SK-N-SH (cell line): ENCODE measurements around the gene FGD6. TPM values are rescaled to one million over a fixed set of nuclear protein-coding genes. Genes with fewer than 3 reads are reported as not detected.

Experiments used
- CTCF ChIA-PET: fragments of 300-600, 350-600 bp; formaldehyde crosslinking; extraction: SDS; loops from one replicate; lab custom pipeline; 2021; lab: Yijun Ruan, JAX
- POLR2A ChIA-PET: fragments of 350-600 bp; sonication (Branson Sonifier 250); formaldehyde crosslinking; extraction: SDS; loops from one replicate; lab custom pipeline; 2020; ENCODE audit warnings: antibody characterized with exemption, inconsistent platforms; lab: Yijun Ruan, JAX
- DNase-seq: peaks from one replicate; pipeline ENCODE4 v3.0.0; 2012
- H2AFZ ChIP-seq: fragments of 200-600 bp; sonication (generic); 2 replicates; pipeline ENCODE4 v1.8.1; 2016; ENCODE audit warnings: antibody characterized with exemption, mild to moderate bottlenecking, low read depth
- H3F3A ChIP-seq: fragments of 200-600 bp; sonication (generic); replicated peaks from 2 replicates; pipeline ENCODE3; 2016; ENCODE audit warnings: antibody characterized with exemption, mild to moderate bottlenecking; ENCODE audit not compliant: insufficient read depth
- H3K27ac ChIP-seq, 2 experiments: fragments of 200-500 bp in 1 of 2; fragments of 200-600 bp in 1 of 2; sonication (Bioruptor generic) in 1 of 2; sonication (generic), shearing (Covaris generic) in 1 of 2; 2 replicates each; pipeline versions ENCODE4 v1.5.1 to v1.6.1; 2014 to 2016; ENCODE audit warnings: low read depth in 2 of 2, inconsistent platforms in 1 of 2, low read length in 1 of 2, mild to moderate bottlenecking in 1 of 2, mixed read lengths in 1 of 2
- H3K27me3 ChIP-seq: fragments of 200-600 bp; sonication (generic), shearing (Covaris generic); 2 replicates; pipeline ENCODE4 v1.6.1; 2016; ENCODE audit warnings: mixed run types; ENCODE audit not compliant: insufficient read depth
- H3K36me3 ChIP-seq, 2 experiments: fragments of 200-500 bp in 1 of 2; fragments of 200-600 bp in 1 of 2; sonication (Bioruptor generic) in 1 of 2; sonication (generic) in 1 of 2; replicated peaks in 1 of 2; 2 replicates each; pipeline versions ENCODE3 to v1.5.1; 2014 to 2016; ENCODE audit warnings: low read length in 1 of 2, mild to moderate bottlenecking in 1 of 2; ENCODE audit not compliant: insufficient read depth in 2 of 2, control insufficient read depth in 1 of 2
- H3K4me1 ChIP-seq, 2 experiments: fragments of 200-500 bp in 1 of 2; fragments of 200-600 bp in 1 of 2; sonication (Bioruptor generic) in 1 of 2; sonication (generic), shearing (Covaris generic) in 1 of 2; 2 replicates each; pipeline versions ENCODE4 v1.5.1 to v1.6.1; 2014 to 2016; ENCODE audit warnings: low read depth in 1 of 2, low read length in 1 of 2, mixed run types in 1 of 2; ENCODE audit not compliant: insufficient read depth in 2 of 2, control insufficient read depth in 1 of 2
- H3K4me2 ChIP-seq: fragments of 200-600 bp; sonication (generic), shearing (Covaris generic); 2 replicates; pipeline ENCODE4 v1.6.1; 2017; ENCODE audit warnings: mixed run types
- H3K4me3 ChIP-seq, 2 experiments: fragments of 200-500 bp in 1 of 2; fragments of 200-600 bp in 1 of 2; sonication (Bioruptor generic) in 1 of 2; sonication (generic), shearing (Covaris generic) in 1 of 2; 2 replicates each; pipeline versions ENCODE4 v1.5.1 to v1.8.1; 2014 to 2016; ENCODE audit warnings: low read depth in 2 of 2, inconsistent platforms in 1 of 2, low read length in 1 of 2, mild to moderate bottlenecking in 1 of 2, mixed read lengths in 1 of 2, moderate library complexity in 1 of 2
- H3K79me2 ChIP-seq: fragments of 200-600 bp; sonication (generic); 2 replicates; pipeline ENCODE4 v1.8.1; 2017; ENCODE audit warnings: mild to moderate bottlenecking; ENCODE audit not compliant: insufficient read depth
- H3K9ac ChIP-seq: fragments of 200-600 bp; sonication (generic); 2 replicates; pipeline ENCODE4 v1.6.1; 2017; ENCODE audit warnings: mixed run types
- H3K9me2 ChIP-seq: fragments of 200-600 bp; sonication (generic); 2 replicates; pipeline ENCODE4 v1.6.1; 2017; ENCODE audit warnings: mixed run types
- H3K9me3 ChIP-seq: fragments of 200-600 bp; sonication (generic); 2 replicates; pipeline ENCODE4 v1.6.1; 2017; ENCODE audit warnings: mixed run types, mild to moderate bottlenecking, moderate library complexity
- H4K20me1 ChIP-seq: fragments of 200-600 bp; sonication (generic); 2 replicates; pipeline ENCODE4 v1.6.1; 2017; ENCODE audit warnings: mild to moderate bottlenecking, mixed run types; ENCODE audit not compliant: insufficient read depth
- EZH2phosphoT487 ChIP-seq: fragments of 200-600 bp; sonication (generic); IDR thresholded peaks from 2 replicates; pipeline ENCODE4 v1.6.1; 2017; ENCODE audit warnings: low read depth, mixed run types, mild to moderate bottlenecking, antibody characterized with exemption, moderate library complexity, borderline replicate concordance
- FOXM1 ChIP-seq: IDR thresholded peaks from 2 replicates; pipeline ENCODE4 v1.4.0; 2012; ENCODE audit warnings: low read depth, mild to moderate bottlenecking
- GATA2 ChIP-seq: sonication (generic); formaldehyde crosslinking; IDR thresholded peaks from 2 replicates; pipeline ENCODE4 v1.5.0; 2020; ENCODE audit warnings: mild to moderate bottlenecking, missing genetic modification reagents
- NRF1 ChIP-seq: IDR thresholded peaks from 2 replicates; pipeline ENCODE4 v1.6.1; 2012; ENCODE audit warnings: low read depth, mild to moderate bottlenecking, low read length
- PBX3 ChIP-seq: IDR thresholded peaks from 2 replicates; pipeline ENCODE4; 2012
- RAD21 ChIP-seq: IDR thresholded peaks from 2 replicates; pipeline ENCODE4 v1.6.1; 2012; ENCODE audit warnings: mild to moderate bottlenecking, low read length
- SIN3A ChIP-seq: IDR thresholded peaks from 2 replicates; pipeline ENCODE4 v1.6.1; 2012; ENCODE audit warnings: low read depth, mild to moderate bottlenecking, low read length, moderate library complexity, borderline replicate concordance
- SMC3 ChIP-seq: IDR thresholded peaks from 2 replicates; pipeline ENCODE4 v1.6.1; 2012; ENCODE audit warnings: low read depth, low read length, improper control_type of control experiment
- TCF12 ChIP-seq: IDR thresholded peaks from 2 replicates; pipeline ENCODE4 v1.4.0; 2012
- TEAD4 ChIP-seq: IDR thresholded peaks from 2 replicates; pipeline ENCODE4 v1.4.0; 2012; ENCODE audit warnings: mild to moderate bottlenecking, borderline replicate concordance; ENCODE audit not compliant: insufficient read depth
- WGBS: methylation state at CpG from one replicate; pipeline ENCODE4 v1.1.6; 2017; ENCODE audit warnings: low lambda C conversion rate; 5-methylcytosine and 5-hydroxymethylcytosine counted together
- polyA plus RNA-seq, 3 experiments: library from polyadenylated mRNA; depleted of rRNA; stranded (reverse); fragments of >200 nt; gene quantifications; 2 replicates each; pipeline ENCODE4 v1.2.3, GENCODE V29; 2012
- TF ChIP-seq, protein P1 (sequence below): fragments of 150-350 bp; IDR thresholded peaks from 2 replicates; pipeline ENCODE4 v1.6.1; 2017; ENCODE audit warnings: antibody characterized with exemption, low read length, low read depth, borderline replicate concordance
- TF ChIP-seq, protein P2 (sequence below): IDR thresholded peaks from 2 replicates; pipeline ENCODE4 v1.4.0; 2012; ENCODE audit warnings: low read depth, borderline replicate concordance

FGD6 gene
- polyA plus RNA-seq, 1 of the 3 experiments (the other 2 are of a cell fraction) = 2.8 TPM

DNA sequence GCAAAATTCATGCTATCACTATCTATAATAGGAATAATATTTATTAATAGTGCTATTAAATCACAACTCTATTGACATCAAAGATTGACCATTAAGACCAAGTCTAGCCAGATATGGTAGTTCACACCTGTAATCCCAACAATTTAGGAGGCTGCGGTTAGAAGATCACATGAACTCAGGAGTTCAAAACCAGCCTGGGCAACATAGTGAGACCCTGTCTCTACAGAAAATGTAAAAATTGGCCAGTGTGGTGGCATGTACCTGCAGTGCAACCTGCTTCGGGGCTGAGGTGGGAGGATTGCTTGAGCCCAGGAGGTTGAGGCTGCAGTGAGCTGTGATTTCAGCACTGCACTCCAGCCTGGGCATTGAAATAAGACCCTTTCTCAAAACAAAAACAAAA is 11.3 kb upstream of the FGD6 start (continued):
- TF ChIP-seq, protein P1, sequence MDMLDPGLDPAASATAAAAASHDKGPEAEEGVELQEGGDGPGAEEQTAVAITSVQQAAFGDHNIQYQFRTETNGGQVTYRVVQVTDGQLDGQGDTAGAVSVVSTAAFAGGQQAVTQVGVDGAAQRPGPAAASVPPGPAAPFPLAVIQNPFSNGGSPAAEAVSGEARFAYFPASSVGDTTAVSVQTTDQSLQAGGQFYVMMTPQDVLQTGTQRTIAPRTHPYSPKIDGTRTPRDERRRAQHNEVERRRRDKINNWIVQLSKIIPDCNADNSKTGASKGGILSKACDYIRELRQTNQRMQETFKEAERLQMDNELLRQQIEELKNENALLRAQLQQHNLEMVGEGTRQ = no peak
- TF ChIP-seq SIN3A = no peak
- TF ChIP-seq, all 33 proteins: peak for 0

- TF ChIP-seq, protein P1 = no peak
- TF ChIP-seq FOXM1 (no peak), PBX3 (no peak), NRF1 (no peak), TEAD4 (no peak), EZH2phosphoT487 (no peak), SMC3 (no peak), TCF12 (no peak), GATA2 (CRISPR knock-in tag) (no peak), RAD21 (no peak), SIN3A (no peak)
- TF ChIP-seq, protein P2, sequence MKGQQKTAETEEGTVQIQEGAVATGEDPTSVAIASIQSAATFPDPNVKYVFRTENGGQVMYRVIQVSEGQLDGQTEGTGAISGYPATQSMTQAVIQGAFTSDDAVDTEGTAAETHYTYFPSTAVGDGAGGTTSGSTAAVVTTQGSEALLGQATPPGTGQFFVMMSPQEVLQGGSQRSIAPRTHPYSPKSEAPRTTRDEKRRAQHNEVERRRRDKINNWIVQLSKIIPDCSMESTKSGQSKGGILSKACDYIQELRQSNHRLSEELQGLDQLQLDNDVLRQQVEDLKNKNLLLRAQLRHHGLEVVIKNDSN = no peak
- H3K9me3 ChIP-seq = no peaks in the 10 kb centered on the region
- peaks cover 19% of the 10 kb centered on the region for H4K20me1 ChIP-seq
- H3K4me3 ChIP-seq = no peak overlapping the region
- no peak overlapping the region for H3K4me2 ChIP-seq
- ChIA-PET CTCF (no interaction called here), POLR2A (no interaction called here)
- no peaks in the 10 kb centered on the region for H3K27me3 ChIP-seq
- 95% methylated on average over 3 of the region's 3 CpGs for WGBS
- H3K9ac ChIP-seq = no peak overlapping the region
- no peak overlapping the region; a peak in 1 of 4 replicates for H3K27ac ChIP-seq
- peaks cover 28% of the 10 kb centered on the region for H3F3A ChIP-seq
- H3K36me3 ChIP-seq = peaks cover 0 to 20% of the 10 kb centered on the region in 2 experiments
- H3K79me2 ChIP-seq = peaks cover 99% of the 10 kb centered on the region
- no peaks in the 10 kb centered on the region for H3K9me2 ChIP-seq
- H3K4me1 ChIP-seq = peaks cover 0 to 21% of the 10 kb centered on the region in 2 experiments; a peak in 3 of 4 replicates
- H2AFZ ChIP-seq = no peak overlapping the region
- no peak for DNase-seq
Observed at GRCh38 chr12:95227818-95228356, 10.6 kb upstream of the FGD6 start.
